ENCODE measurements around the gene NXT2. TPM values are rescaled to one million over a fixed set of nuclear protein-coding genes. Genes with fewer than 3 reads are reported as not detected.

The NXT2 gene
- total and polyA plus RNA-seq, 4 donors, result 3.5 to 10.0 (median 4.8) TPM

DNA sequence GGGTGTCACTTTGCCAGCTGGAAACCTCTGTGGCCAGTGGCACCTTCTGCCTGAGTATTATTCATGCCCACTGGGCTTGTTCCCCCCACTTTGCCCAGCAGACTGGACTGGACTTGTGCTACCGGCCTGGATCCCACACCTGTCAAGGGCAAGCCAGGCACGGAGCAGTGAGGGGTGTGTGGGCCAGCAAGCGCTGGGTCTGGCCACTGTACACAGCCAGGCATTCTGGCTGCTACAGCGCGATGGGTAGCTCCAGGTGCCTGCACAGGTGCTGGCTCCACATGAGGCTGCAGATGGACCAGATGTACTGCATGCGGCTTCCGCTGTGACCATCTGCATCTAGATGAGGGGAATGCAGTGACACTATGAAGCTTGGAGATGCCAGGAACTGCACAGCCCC lies 48.8 kb downstream of the NXT2 start:
- no peak for DNase-seq (ENCODE audit: low spot score)
- 96% methylated on average over 7 of the region's 7 CpGs for WGBS
- Histone ChIP-seq H3K9ac (ENCODE audit: low read depth in 1 of 2, low read length in 2 of 2) (no peak overlapping the region), H3K4me1 (ENCODE audit: control insufficient read depth in 4 of 4, insufficient read depth in 4 of 4, low read length in 3 of 4) (no peaks in the 10 kb centered on the region), H3K4me3 (ENCODE audit: low read depth in 1 of 3, low read length in 3 of 3) (no peak overlapping the region), H3K36me3 (ENCODE audit: control insufficient read depth in 4 of 4, insufficient read depth in 3 of 4, low read depth in 1 of 4, low read length in 3 of 4) (no peaks in the 10 kb centered on the region), H3K27me3 (ENCODE audit: control insufficient read depth in 4 of 4, insufficient read depth in 4 of 4, low read length in 3 of 4) (peaks cover 0 to 3% (median 0%) of the 10 kb centered on the region in 4 donors), H3K9me3 (ENCODE audit: control insufficient read depth in 4 of 4, low read length in 3 of 4) (no peaks in the 10 kb centered on the region), H3K27ac (ENCODE audit: low read depth in 1 of 2, low read length in 2 of 2) (no peak overlapping the region)
- TF ChIP-seq TAF1 (conservative IDR thresholded peaks at IDR 0.05), result no peak
- TF ChIP-seq YY1 (IDR thresholded peaks at IDR 0.05), result no peak
- TF ChIP-seq GABPA (IDR thresholded peaks at IDR 0.05 in 1 of 2, conservative IDR thresholded peaks at IDR 0.05 in 1 of 2), result no peak
- no peak for TF ChIP-seq FOXA1 (IDR thresholded peaks at IDR 0.05)
- TF ChIP-seq REST (IDR thresholded peaks at IDR 0.05), result no peak
- TF ChIP-seq ATF3 (IDR thresholded peaks at IDR 0.05), result no peak

DNA sequence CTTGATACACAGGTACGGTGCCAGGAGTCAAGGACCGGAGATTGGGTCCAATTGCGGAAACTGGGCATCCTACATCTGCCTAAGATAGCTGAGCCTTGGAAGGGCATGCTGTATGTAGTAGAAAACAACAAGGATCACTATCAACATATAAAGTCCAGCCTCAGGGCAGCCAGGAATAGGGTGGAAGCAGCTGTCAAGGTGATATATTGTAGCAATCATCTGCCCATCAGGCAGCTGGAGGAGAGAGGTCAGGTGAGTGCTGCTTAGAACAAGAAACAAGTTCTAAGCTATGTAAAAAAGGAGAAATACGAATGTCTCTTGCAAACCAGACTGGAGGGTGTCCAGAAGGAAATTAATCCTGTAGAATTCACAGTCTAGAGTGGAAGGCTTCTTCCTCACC lies 53.5 kb downstream of the NXT2 start:
- 73% methylated on average over 4 of the region's 4 CpGs for WGBS
- Histone ChIP-seq H3K36me3 (ENCODE audit: control insufficient read depth in 4 of 4, insufficient read depth in 3 of 4, low read depth in 1 of 4, low read length in 3 of 4) (no peaks in the 10 kb centered on the region), H3K27ac (ENCODE audit: low read depth in 1 of 2, low read length in 2 of 2) (no peak overlapping the region), H3K4me3 (ENCODE audit: low read depth in 1 of 3, low read length in 3 of 3) (no peak overlapping the region), H3K27me3 (ENCODE audit: control insufficient read depth in 4 of 4, insufficient read depth in 4 of 4, low read length in 3 of 4) (peaks cover 0 to 3% (median 0%) of the 10 kb centered on the region in 4 donors), H3K9me3 (ENCODE audit: control insufficient read depth in 4 of 4, low read length in 3 of 4) (no peaks in the 10 kb centered on the region), H3K9ac (ENCODE audit: low read depth in 1 of 2, low read length in 2 of 2) (no peak overlapping the region), H3K4me1 (ENCODE audit: control insufficient read depth in 4 of 4, insufficient read depth in 4 of 4, low read length in 3 of 4) (no peaks in the 10 kb centered on the region)
- TF ChIP-seq RAD21 (IDR thresholded peaks at IDR 0.05) (no peak), TAF1 (conservative IDR thresholded peaks at IDR 0.05) (no peak), EGR1 (IDR thresholded peaks at IDR 0.05; ENCODE audit: low read depth in 2 of 2) (no peak), HNF4A (conservative IDR thresholded peaks at IDR 0.05) (no peak), FOXA1 (IDR thresholded peaks at IDR 0.05) (no peak), FOXA2 (IDR thresholded peaks at IDR 0.05) (no peak), MAX (IDR thresholded peaks at IDR 0.05) (no peak), HNF4G (IDR thresholded peaks at IDR 0.05) (no peak), NR2F2 (IDR thresholded peaks at IDR 0.05) (no peak), JUND (IDR thresholded peaks at IDR 0.05) (no peak)
- TF ChIP-seq, protein P1, sequence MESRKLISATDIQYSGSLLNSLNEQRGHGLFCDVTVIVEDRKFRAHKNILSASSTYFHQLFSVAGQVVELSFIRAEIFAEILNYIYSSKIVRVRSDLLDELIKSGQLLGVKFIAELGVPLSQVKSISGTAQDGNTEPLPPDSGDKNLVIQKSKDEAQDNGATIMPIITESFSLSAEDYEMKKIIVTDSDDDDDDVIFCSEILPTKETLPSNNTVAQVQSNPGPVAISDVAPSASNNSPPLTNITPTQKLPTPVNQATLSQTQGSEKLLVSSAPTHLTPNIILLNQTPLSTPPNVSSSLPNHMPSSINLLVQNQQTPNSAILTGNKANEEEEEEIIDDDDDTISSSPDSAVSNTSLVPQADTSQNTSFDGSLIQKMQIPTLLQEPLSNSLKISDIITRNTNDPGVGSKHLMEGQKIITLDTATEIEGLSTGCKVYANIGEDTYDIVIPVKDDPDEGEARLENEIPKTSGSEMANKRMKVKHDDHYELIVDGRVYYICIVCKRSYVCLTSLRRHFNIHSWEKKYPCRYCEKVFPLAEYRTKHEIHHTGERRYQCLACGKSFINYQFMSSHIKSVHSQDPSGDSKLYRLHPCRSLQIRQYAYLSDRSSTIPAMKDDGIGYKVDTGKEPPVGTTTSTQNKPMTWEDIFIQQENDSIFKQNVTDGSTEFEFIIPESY (IDR thresholded peaks at IDR 0.05), result no peak
- DNase-seq (ENCODE audit: low spot score), result no peak

Other genes with a start within 250 kb of the NXT2 start
- under 1 TPM; under 0.01 TPM for gene GUCY2F, start 54.8 kb upstream of the NXT2 start, total RNA-seq
- not detected for gene GUCY2F, start 54.8 kb upstream of the NXT2 start, polyA plus RNA-seq
- gene KCNE5, start 88.3 kb downstream of the NXT2 start, total RNA-seq, result 1 to 10 TPM in 1 of 2 donors, under 1 TPM in 1; 0.33 to 1.4 TPM
- gene KCNE5, start 88.3 kb downstream of the NXT2 start, polyA plus RNA-seq, result under 1 TPM in 1 of 2 donors, not detected in 1; 0.05 TPM
- gene ACSL4, start 196.4 kb downstream of the NXT2 start, total RNA-seq, result 100 to 1,000 TPM in 1 of 2 donors, 10 to 100 TPM in 1; 31.1 to 928 TPM
- gene ACSL4, start 196.4 kb downstream of the NXT2 start, polyA plus RNA-seq, result 1 to 10 TPM; 5.3 to 8.9 TPM

Measured in liver (tissue), 9 donors.